K562 (cell line): ENCODE measurements around the gene RELL2. TPM values are rescaled to one million over a fixed set of nuclear protein-coding genes. Genes with fewer than 3 reads are reported as not detected.
A peak's percentile ranks its signal among the peaks of the same experiment; 100 is the strongest.

Experiments
- ELK1 ChIP-seq: sonication (generic); formaldehyde crosslinking; IDR thresholded peaks from 2 replicates; pipeline ENCODE4 v1.8.1; 2022; ENCODE audit warnings: missing genetic modification reagents
- EWSR1 ChIP-seq: fragments of 450-650 bp; IDR thresholded peaks from 2 replicates; pipeline ENCODE4 v1.6.1; 2018; ENCODE audit warnings: borderline replicate concordance, mild to moderate bottlenecking, low read depth, moderate library complexity; ENCODE audit not compliant: partially characterized antibody
- FOS ChIP-seq: IDR thresholded peaks from 3 replicates; pipeline ENCODE4 v1.6.1; 2011; ENCODE audit not compliant: insufficient read length; ENCODE audit errors: extremely low read depth
- GTF2B ChIP-seq: IDR thresholded peaks from 2 replicates; pipeline ENCODE4 v1.6.1; 2011; ENCODE audit not compliant: insufficient read length; ENCODE audit errors: extremely low read depth
- GTF2E2 ChIP-seq: fragments of 200-800 bp; sonication (Bioruptor generic); IDR thresholded peaks from 2 replicates; pipeline ENCODE4 v1.6.1; 2016; ENCODE audit warnings: missing genetic modification characterization, missing compliant biosample characterization
- HLTF ChIP-seq: fragments of 450-650 bp; IDR thresholded peaks from 2 replicates; pipeline ENCODE4 v1.6.1; 2016
- KLF13 ChIP-seq: fragments of 450-650 bp; IDR thresholded peaks from 2 replicates; pipeline ENCODE4 v1.6.1; 2016; ENCODE audit warnings: missing genetic modification characterization, low read depth, mild to moderate bottlenecking, missing compliant biosample characterization, moderate library complexity, borderline replicate concordance
- MBD2 ChIP-seq: sonication (generic); IDR thresholded peaks from 2 replicates; pipeline ENCODE4 v1.6.1; 2016; ENCODE audit warnings: low read depth, borderline replicate concordance
- MCM7 ChIP-seq, 2 experiments: fragments of 450-650 bp; IDR thresholded peaks; 2 replicates each; pipeline ENCODE4 v1.6.1; 2016 to 2018
- MNT ChIP-seq, 2 experiments: fragments of 450-650 bp; conservative IDR thresholded peaks; 2 replicates each; pipeline ENCODE4 v1.6.1; 2017; ENCODE audit warnings: mild to moderate bottlenecking in 2 of 2, moderate library complexity in 2 of 2
- NFATC3 ChIP-seq: fragments of 450-650 bp; IDR thresholded peaks from 2 replicates; pipeline ENCODE4 v1.6.1; 2017; ENCODE audit warnings: mild to moderate bottlenecking
- POU5F1 ChIP-seq: fragments of 150-350 bp; IDR thresholded peaks from 2 replicates; pipeline ENCODE4 v1.6.1; 2014; ENCODE audit warnings: borderline replicate concordance, low read length, low read depth, mild to moderate bottlenecking; ENCODE audit not compliant: partially characterized antibody
- PTRF ChIP-seq: fragments of 450-650 bp; IDR thresholded peaks from 2 replicates; pipeline ENCODE4 v1.6.1; 2016; ENCODE audit warnings: mild to moderate bottlenecking, missing genetic modification characterization, missing compliant biosample characterization
- RFX7 ChIP-seq: fragments of 250-450 bp; sonication (Bioruptor Pico); IDR thresholded peaks from 2 replicates; pipeline ENCODE4 v1.5.1; 2021; ENCODE audit warnings: mild to moderate bottlenecking
- SETDB1 ChIP-seq: IDR thresholded peaks from one replicate; pipeline ENCODE4 v1.6.1; 2012; ENCODE audit warnings: low read length, control low read depth, inconsistent platforms
- XRCC5 ChIP-seq: fragments of 200-400 bp; formaldehyde crosslinking; IDR thresholded peaks from 2 replicates; pipeline ENCODE4 v1.6.1; 2017; ENCODE audit warnings: low read depth, mild to moderate bottlenecking, low read length
- ZBTB5 ChIP-seq: fragments of 450-650 bp; IDR thresholded peaks from 2 replicates; pipeline ENCODE4 v1.6.1; 2017; ENCODE audit warnings: antibody characterized with exemption
- ZFP30 ChIP-seq: fragments of 250-450 bp; sonication (Bioruptor Pico); IDR thresholded peaks from 2 replicates; pipeline ENCODE4 v1.8.0; 2022; ENCODE audit warnings: moderate library complexity, mild to moderate bottlenecking, inconsistent platforms, borderline replicate concordance
- ZKSCAN8 ChIP-seq: fragments of 200-800 bp; sonication (Bioruptor generic); IDR thresholded peaks from 2 replicates; pipeline ENCODE4 v1.6.1; 2016; ENCODE audit warnings: missing genetic modification characterization, missing compliant biosample characterization
- ZNF197 ChIP-seq: fragments of 200-800 bp; sonication (Bioruptor generic); IDR thresholded peaks from 2 replicates; pipeline ENCODE4 v1.6.1; 2016; ENCODE audit warnings: low read depth, missing genetic modification characterization, missing compliant biosample characterization
- ZNF3 ChIP-seq: fragments of 250-450 bp; sonication (Bioruptor Pico); IDR thresholded peaks from 2 replicates; pipeline ENCODE4 v1.5.0; 2021; ENCODE audit warnings: mild to moderate bottlenecking, moderate library complexity
- polyA plus RNA-seq, 8 experiments: library from polyadenylated mRNA; depleted of rRNA in 4 of 8; stranded (reverse) in 5 of 8; unstranded in 3 of 8; fragments of >200 nt; fragmentation: Nextera tagmentation in 2 of 8; fragmentation: Illumina TruSeq in 1 of 8; extraction: Ambion mirVana in 2 of 8; extraction: Trizol in 1 of 8; gene quantifications; 2 replicates each; pipeline versions ENCODE4 v1.2.1 to v1.2.3, GENCODE V29; 2011 to 2014; ENCODE audit warnings: inconsistent platforms in 1 of 8, missing spikeins in 1 of 8
- total RNA-seq, 7 experiments: library from RNA; depleted of rRNA in 6 of 7; stranded (reverse); fragments of >200 nt in 6 of 7; fragmentation: Illumina TruSeq in 2 of 7; extraction: Trizol in 2 of 7; gene quantifications; 2 replicates each; pipeline versions ENCODE4 v1.2.1 to v1.2.3, GENCODE V29; 2011 to 2021; ENCODE audit warnings: low replicate concordance in 1 of 7

RELL2 gene
- total and polyA plus RNA-seq, 9 of the 15 experiments (the other 6 are each of a cell fraction or from before 2014, with no cell fraction given), result 0.06 to 36.0 (median 14.3) TPM

GRCh38 chr5:141681695-141682641 is 45.2 kb downstream of the RELL2 start, which contains the start of gene ARAP3 (continued):
- peak; percentile 62; the same call in 1 of the 2 replicates for TF ChIP-seq GTF2E2 (tag)
- TF ChIP-seq ZNF3 (CRISPR knock-in tag), result no peak
- no peak for TF ChIP-seq GTF2B
- 0 out of 2 replicates have a peak, but pooled peaks have one; percentile 38 for TF ChIP-seq KLF13
- no peak for TF ChIP-seq ZNF197 (CRISPR knock-in tag)
- TF ChIP-seq ELK1 (CRISPR knock-in tag), result no peak
- no peak for TF ChIP-seq NFATC3
- no peak for TF ChIP-seq MCM7 (IDR thresholded peaks at IDR 0.05)
- TF ChIP-seq MNT (conservative IDR thresholded peaks at IDR 0.05), result peak in 1 of 2 experiments; percentile 29; a peak in 1 of 4 replicates
- no peak for TF ChIP-seq EWSR1
- peak; percentile 37; the same call in 1 of the 2 replicates for TF ChIP-seq MBD2
- TF ChIP-seq SETDB1, result no peak
- TF ChIP-seq ZBTB5, result no peak
- no peak for TF ChIP-seq POU5F1
- TF ChIP-seq ZFP30 (CRISPR knock-in tag), result no peak
- TF ChIP-seq HLTF, result 0 out of 2 replicates have a peak, but pooled peaks have one; percentile 26
- TF ChIP-seq PTRF (tag), result no peak
- TF ChIP-seq RFX7 (CRISPR knock-in tag), result no peak
- no peak for TF ChIP-seq ZKSCAN8
- TF ChIP-seq FOS, result no peak
- TF ChIP-seq XRCC5, result 0 out of 2 replicates have a peak, but pooled peaks have one; percentile 45
